Stimulated activated CD8-positive, alpha-beta memory T cell treated with anti-CD3 and anti-CD28 coated beads, Interleukin-15, amount 100 ng/mL, for 1 hour (primary cell): ENCODE measurements around the gene JMJD4.

Source experiments
- DNase-seq: peaks from one replicate; pipeline ENCODE4 v3.0.0-alpha.2; 2020; ENCODE audit warnings: low read depth

Gene JMJD4

GRCh38 chr1:227734856-227735538 is at the start of gene JMJD4, which contains the start of gene SNAP47:
JMJD4 (minus strand) TSS chr1:227735302; CDS start chr1:227735273, 29 bp downstream.
SNAP47 (plus strand) TSS chr1:227735435; CDS start chr1:227747737, 12,302 bp downstream.
- peak; percentile 80 for DNase-seq

GRCh38 chr1:227782226-227782625 is 47.1 kb upstream of the JMJD4 start:
- no peak for DNase-seq

- DNase-seq: no peak
Observed at GRCh38 chr1:227781314-227781930, 46.3 kb upstream of the JMJD4 start.

GRCh38 chr1:227780101-227781044 is 45.3 kb upstream of the JMJD4 start:
- no peak for DNase-seq

- no peak for DNase-seq
Observed at GRCh38 chr1:227779685-227780084, 44.6 kb upstream of the JMJD4 start.

GRCh38 chr1:227779021-227779441 is 43.9 kb upstream of the JMJD4 start:
- DNase-seq: no peak

GRCh38 chr1:227778401-227778947 is 43.4 kb upstream of the JMJD4 start:
- DNase-seq: no peak

- no peak for DNase-seq
Observed at GRCh38 chr1:227777646-227778045, 42.5 kb upstream of the JMJD4 start.

GRCh38 chr1:227777156-227777555 is 42.1 kb upstream of the JMJD4 start:
- no peak for DNase-seq

- no peak for DNase-seq
Observed at GRCh38 chr1:227776331-227776771, 41.2 kb upstream of the JMJD4 start.

- DNase-seq: no peak
Observed at GRCh38 chr1:227775841-227776240, 40.7 kb upstream of the JMJD4 start.

- no peak for DNase-seq
Observed at GRCh38 chr1:227774821-227775661, 39.9 kb upstream of the JMJD4 start.

GRCh38 chr1:227774051-227774731 is 39.1 kb upstream of the JMJD4 start:
- DNase-seq: no peak

GRCh38 chr1:227773558-227773957 is 38.5 kb upstream of the JMJD4 start:
- no peak for DNase-seq

GRCh38 chr1:227771771-227772170 is 36.7 kb upstream of the JMJD4 start:
- DNase-seq: no peak

GRCh38 chr1:227771326-227771725 is 36.2 kb upstream of the JMJD4 start:
- no peak for DNase-seq

GRCh38 chr1:227770812-227771211 is 35.7 kb upstream of the JMJD4 start:
- no peak for DNase-seq

GRCh38 chr1:227769936-227770494 is 34.9 kb upstream of the JMJD4 start:
- no peak for DNase-seq

GRCh38 chr1:227769047-227769935 is 34.2 kb upstream of the JMJD4 start:
- no peak for DNase-seq
